GM12878 (cell line): ENCODE results near the gene TBCCD1. TPM values are rescaled to one million over a fixed set of nuclear protein-coding genes. Genes with fewer than 3 reads are reported as not detected.

Experiments
- ATAC-seq: fragments of 200-7000 bp; cut with Tn5 transposase; 3 replicates; pipeline ENCODE4 v1.9.1; 2020; ENCODE audit warnings: mild to moderate bottlenecking, moderate library complexity
- BruUV-seq: library from RNA; stranded (reverse); fragments of 400-500 nt; replicated peaks from 2 replicates; lab custom pipeline; 2021; lab: Mats Ljungman, UMichigan
- CTCF ChIA-PET: fragments of 300-600 bp; sonication (Branson Sonifier 250); formaldehyde crosslinking; extraction: SDS; loops from one replicate; lab custom pipeline; 2021; ENCODE audit warnings: inconsistent platforms; lab: Yijun Ruan, JAX
- POLR2A ChIA-PET: fragments of 350-600 bp; formaldehyde crosslinking; extraction: SDS; loops from one replicate; lab custom pipeline; 2021; ENCODE audit warnings: inconsistent platforms; lab: Charles Lee
- RAD21 ChIA-PET: fragments of 300-600 bp; sonication (Branson Sonifier 250); formaldehyde crosslinking; loops from one replicate; lab custom pipeline; 2023; ENCODE audit warnings: antibody characterized with exemption; ENCODE audit not compliant: unreplicated experiment; lab: Charles Lee
- SMC1A ChIA-PET: fragments of 300-600 bp; sonication (Branson Sonifier 250); formaldehyde crosslinking; loops from one replicate; lab custom pipeline; 2023; ENCODE audit not compliant: unreplicated experiment, uncharacterized antibody; lab: Charles Lee
- DNase-seq: peaks from one replicate; pipeline ENCODE4 v3.0.0-alpha.2; 2011; ENCODE audit warnings: low read depth, low spot score
- FAIRE-seq: peaks from 3 replicates; lab custom pipeline; 2011; peaks lifted over from hg19 to GRCh38; lab: Jason Lieb, UNC
- H2AFZ ChIP-seq: 2 replicates; pipeline ENCODE4 v1.6.0; 2011; ENCODE audit warnings: low read depth, low read length, control low read depth; ENCODE audit not compliant: control insufficient read depth
- H3K27ac ChIP-seq: 2 replicates; pipeline ENCODE4 v1.5.1; 2011; ENCODE audit warnings: control low read depth; ENCODE audit not compliant: control insufficient read depth, insufficient read depth
- H3K27me3 ChIP-seq, 2 experiments: replicated peaks in 1 of 2; 2 replicates each; pipeline versions ENCODE4 v1.6.0 to v1.6.1; 2011; ENCODE audit warnings: low read length in 1 of 2; ENCODE audit not compliant: control insufficient read depth in 2 of 2, insufficient read depth in 2 of 2
- H3K36me3 ChIP-seq, 2 experiments: 2 replicates each; pipeline ENCODE4 v1.5.1; 2011; ENCODE audit warnings: low read length in 1 of 2; ENCODE audit not compliant: control insufficient read depth in 2 of 2, insufficient read depth in 2 of 2
- H3K4me1 ChIP-seq: 2 replicates; pipeline ENCODE4 v1.6.1; 2011; ENCODE audit warnings: mild to moderate bottlenecking, low read length, moderate library complexity, mixed read lengths; ENCODE audit not compliant: control insufficient read depth, insufficient read depth
- H3K4me2 ChIP-seq: 2 replicates; pipeline ENCODE4 v1.6.0; 2011; ENCODE audit warnings: control low read depth; ENCODE audit not compliant: control insufficient read depth, insufficient read depth
- H3K4me3 ChIP-seq: fragments of 200-600 bp; sonication (generic); 2 replicates; pipeline ENCODE4 v1.5.1; 2016
- H3K79me2 ChIP-seq: 2 replicates; pipeline ENCODE4 v1.6.0; 2011; ENCODE audit warnings: low read length; ENCODE audit not compliant: control insufficient read depth, insufficient read depth
- H3K9ac ChIP-seq: 2 replicates; pipeline ENCODE4 v1.8.0; 2011; ENCODE audit warnings: low read length, control low read depth, mixed read lengths; ENCODE audit not compliant: control insufficient read depth, insufficient read depth
- H3K9me3 ChIP-seq: replicated peaks from 3 replicates; pipeline ENCODE4 v1.5.1; 2011; ENCODE audit warnings: mild to moderate bottlenecking, low read length; ENCODE audit not compliant: control insufficient read depth, insufficient read depth
- H4K20me1 ChIP-seq: 2 replicates; pipeline ENCODE4 v1.6.0; 2011; ENCODE audit not compliant: control insufficient read depth, insufficient read depth
- BCL11A ChIP-seq: IDR thresholded peaks from 2 replicates; pipeline ENCODE4 v1.6.1; 2011; ENCODE audit warnings: low read depth, low read length
- JUNB ChIP-seq: IDR thresholded peaks from 2 replicates; pipeline ENCODE4 v1.6.1; 2016; ENCODE audit warnings: antibody characterized with exemption, mild to moderate bottlenecking
- KAT2A ChIP-seq: conservative IDR thresholded peaks from 2 replicates; pipeline ENCODE4 v1.6.1; 2011; ENCODE audit warnings: low read depth, low read length; ENCODE audit not compliant: control insufficient read depth
- NFXL1 ChIP-seq: fragments of 450-650 bp; IDR thresholded peaks from 2 replicates; pipeline ENCODE4 v1.6.1; 2017; ENCODE audit warnings: antibody characterized with exemption, mild to moderate bottlenecking, borderline replicate concordance
- NR2C2 ChIP-seq: IDR thresholded peaks from 2 replicates; pipeline ENCODE4 v1.6.1; 2011; ENCODE audit warnings: borderline replicate concordance, low read depth; ENCODE audit not compliant: control insufficient read depth, insufficient read length
- PAX5 ChIP-seq: IDR thresholded peaks from 2 replicates; pipeline ENCODE4 v1.6.1; 2011; ENCODE audit warnings: low read depth, low read length, borderline replicate concordance
- POLR2A ChIP-seq: IDR thresholded peaks from 2 replicates; pipeline ENCODE4 v1.6.1; 2011; ENCODE audit warnings: low read depth, mild to moderate bottlenecking, low read length
- RFX5 ChIP-seq: IDR thresholded peaks from 2 replicates; pipeline ENCODE4 v1.6.1; 2011; ENCODE audit warnings: low read depth, low read length, improper control_type of control experiment
- SIX5 ChIP-seq: IDR thresholded peaks from 2 replicates; pipeline ENCODE4 v1.6.1; 2011; ENCODE audit warnings: mild to moderate bottlenecking, low read depth, low read length, moderate library complexity; ENCODE audit not compliant: severe bottlenecking
- ZBTB4 ChIP-seq: fragments of 450-650 bp; formaldehyde crosslinking; IDR thresholded peaks from 2 replicates; pipeline ENCODE4 v1.4.0; 2022; ENCODE audit warnings: mild to moderate bottlenecking, moderate library complexity
- ZNF24 ChIP-seq: fragments of 450-650 bp; IDR thresholded peaks from 2 replicates; pipeline ENCODE4 v1.6.1; 2017; ENCODE audit warnings: antibody characterized with exemption, mild to moderate bottlenecking
- ZNF274 ChIP-seq: IDR thresholded peaks from one replicate; pipeline ENCODE4 v1.8.0; 2011; ENCODE audit not compliant: insufficient read length, insufficient read depth
- ZNF622 ChIP-seq: fragments of 450-650 bp; IDR thresholded peaks from 2 replicates; pipeline ENCODE4 v1.6.1; 2017; ENCODE audit warnings: mild to moderate bottlenecking, inconsistent platforms
- WGBS: methylation state at CpG from one replicate; pipeline ENCODE4 v1.1.6; 2016; ENCODE audit warnings: low lambda C conversion rate; ENCODE audit not compliant: insufficient replicate concordance, insufficient coverage; ENCODE audit errors: missing lambda C conversion rate; 5-methylcytosine and 5-hydroxymethylcytosine counted together
- in situ Hi-C: fragments of 300-500 bp; cut with MboI; formaldehyde crosslinking; loops from 9 replicates; pipeline ENCODE4 v1.14.3; 2018; ENCODE audit warnings: mixed read lengths
- intact Hi-C: fragments of 100-400 bp; cut with micrococcal nuclease; formaldehyde crosslinking; loops from one replicate; pipeline ENCODE4 v1.14.2; 2022; ENCODE audit not compliant: unreplicated experiment
- polyA plus RNA-seq, 11 experiments: library from polyadenylated mRNA; depleted of rRNA in 4 of 11; unstranded in 6 of 11; stranded (reverse) in 5 of 11; fragments of >200 nt; fragmentation: Nextera tagmentation in 4 of 11; fragmentation: Illumina TruSeq in 1 of 11; extraction: Ambion mirVana in 4 of 11; extraction: Trizol in 1 of 11; gene quantifications; 1 replicate in 1 of 11; 2 replicates in 10 of 11; pipeline versions ENCODE4 v1.2.1 to v1.2.3, GENCODE V29; 2011 to 2016; ENCODE audit warnings: inconsistent platforms in 2 of 11, missing spikeins in 2 of 11, low read depth in 1 of 11
- total RNA-seq, 4 experiments: library from RNA; depleted of rRNA in 3 of 4; stranded (reverse); fragments of >200 nt in 3 of 4; fragmentation: Illumina TruSeq in 1 of 4; extraction: Trizol in 1 of 4; gene quantifications; 2 replicates each; pipeline versions ENCODE4 v1.2.1 to v1.2.3, GENCODE V29; 2013 to 2021

The TBCCD1 gene
- total and polyA plus RNA-seq, 10 of the 15 experiments (the other 5 are each of a cell fraction or from before 2014, with no cell fraction given) = 6.9 to 23.4 (median 14.7) TPM

GRCh38 chr3:186517218-186517617 lies 49.9 kb downstream of the TBCCD1 start:
- intact Hi-C loops (no loop called here), in situ Hi-C loops (no loop called here)
- no peaks in the 10 kb centered on the region for H4K20me1 ChIP-seq
- RAD21 ChIA-PET = interaction anchor here (9.3 kb wide), 1 partner anchor 19 kb away, joined by 224 read pairs; no protein-coding TSS in a partner anchor
- CTCF ChIA-PET = interaction anchor here (0.5 to 14.1 kb wide), 8 partner anchors 10 to 544 kb away, joined by 3 to 282 read pairs (median 4); no protein-coding TSS in a partner anchor
- DNase-seq = no peak
- H3K27me3 ChIP-seq = no peaks in the 10 kb centered on the region
- H3K4me1 ChIP-seq = peaks cover 59% of the 10 kb centered on the region
- SMC1A ChIA-PET = interaction anchor here (1.0 to 15.9 kb wide), 7 partner anchors 7 to 257 kb away, joined by 3 to 429 read pairs (median 6); no protein-coding TSS in a partner anchor
- H3K4me2 ChIP-seq = no peak overlapping the region
- H3K79me2 ChIP-seq = no peaks in the 10 kb centered on the region
- WGBS = 78% methylated on average over 4 of the region's 4 CpGs
- TF ChIP-seq NR2C2 = no peak
- TF ChIP-seq POLR2A = no peak
- no peak for TF ChIP-seq RFX5
- TF ChIP-seq NFXL1 = no peak
- no peak for TF ChIP-seq ZBTB4 (CRISPR knock-in tag)
- no peak for TF ChIP-seq ZNF622
- TF ChIP-seq JUNB = no peak
- no peak for TF ChIP-seq KAT2A
- no peak for TF ChIP-seq ZNF24
- no peak for TF ChIP-seq BCL11A
- TF ChIP-seq PAX5 = no peak
- no peak for TF ChIP-seq SIX5
- no peak for TF ChIP-seq ZNF274
- no TSS peak for BruUV-seq
- no peak for FAIRE-seq
- POLR2A ChIA-PET = interaction anchor here (0.6 to 2.0 kb wide), 4 partner anchors 9 to 564 kb away, joined by 3 to 9 read pairs (median 4); no protein-coding TSS in a partner anchor
- ATAC-seq = no peak
- no peak overlapping the region for H2AFZ ChIP-seq
- H3K9ac ChIP-seq = no peak overlapping the region
- no peak overlapping the region for H3K4me3 ChIP-seq
- no peaks in the 10 kb centered on the region for H3K36me3 ChIP-seq
- no peaks in the 10 kb centered on the region; the same call in 2 of the 3 replicates for H3K9me3 ChIP-seq
- H3K27ac ChIP-seq = no peak overlapping the region
